CD4-positive, alpha-beta T cell treated with Interleukin-12 subunit alpha and Interleukin-12 subunit beta, for 1 hour (primary cell): Measurements from ENCODE around the gene ZCCHC3.

Source experiments
- DNase-seq: peaks from one replicate; pipeline ENCODE4 v3.0.0-alpha.2; 2020

The ZCCHC3 gene

GRCh38 chr20:284172-284571 lies 13.2 kb upstream of the ZCCHC3 start:
- no peak for DNase-seq

GRCh38 chr20:286508-286907 lies 10.9 kb upstream of the ZCCHC3 start:
- no peak for DNase-seq

DNA sequence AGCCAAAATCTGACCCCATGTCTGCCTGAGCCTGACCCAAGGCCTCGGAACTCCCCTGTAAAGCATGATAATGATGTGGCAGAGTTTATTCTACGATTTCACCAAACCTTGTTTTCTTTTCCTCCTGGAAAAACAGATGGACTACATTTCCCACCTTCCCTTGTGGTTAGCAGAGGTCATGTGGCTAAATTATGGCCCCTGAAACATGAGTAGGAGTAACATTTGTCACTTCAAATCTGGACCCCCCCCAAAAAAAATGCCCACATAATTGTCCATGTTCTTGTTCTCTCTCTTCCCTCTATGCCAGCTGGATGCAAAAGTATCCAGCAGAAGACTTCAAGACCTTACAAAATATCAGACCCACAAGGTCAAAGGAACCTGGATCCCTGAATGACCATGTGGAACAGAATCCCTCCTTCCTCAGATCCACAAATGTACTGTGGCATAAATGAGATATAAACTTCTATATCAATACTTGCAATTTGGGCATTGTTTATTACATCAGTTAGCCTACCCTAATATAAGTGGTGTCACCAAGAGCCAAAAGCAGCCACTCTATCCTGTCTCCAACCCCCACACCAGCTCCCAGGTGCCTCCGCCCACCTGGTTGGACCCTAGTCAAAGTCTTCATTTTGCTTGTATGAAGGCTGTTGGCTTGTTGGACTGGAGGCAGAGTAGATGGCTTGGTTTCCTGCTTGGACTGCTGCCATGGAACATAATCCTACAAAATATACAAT lies 8.2 kb upstream of the ZCCHC3 start:
- DNase-seq: no peak

GRCh38 chr20:289693-290083 lies 7.7 kb upstream of the ZCCHC3 start:
- DNase-seq: no peak

- peak; percentile 90 for DNase-seq
Measured at GRCh38 chr20:290084-290831, 7.1 kb upstream of the ZCCHC3 start, which contains the start of gene C20orf96. TSS of gene C20orf96 (minus strand) at chr20:290750. CDS start at chr20:290610, 140 bp downstream.

- DNase-seq: no peak
Measured at GRCh38 chr20:294602-295001, 2.8 kb upstream of the ZCCHC3 start.

- no peak for DNase-seq
Measured at GRCh38 chr20:295804-296203, 1.6 kb upstream of the ZCCHC3 start.

- peak; percentile 51 for DNase-seq
Measured at GRCh38 chr20:297925-298775, 780 bp downstream of the ZCCHC3 start.

GRCh38 chr20:298776-299391 lies 1.5 kb downstream of the ZCCHC3 start:
- DNase-seq: no peak

GRCh38 chr20:300345-300990 lies 3.1 kb downstream of the ZCCHC3 start:
- DNase-seq: no peak

- no peak for DNase-seq
Measured at GRCh38 chr20:301886-302848, 4.8 kb downstream of the ZCCHC3 start.

- no peak for DNase-seq
Measured at GRCh38 chr20:305745-306144, 8.4 kb downstream of the ZCCHC3 start.

DNA sequence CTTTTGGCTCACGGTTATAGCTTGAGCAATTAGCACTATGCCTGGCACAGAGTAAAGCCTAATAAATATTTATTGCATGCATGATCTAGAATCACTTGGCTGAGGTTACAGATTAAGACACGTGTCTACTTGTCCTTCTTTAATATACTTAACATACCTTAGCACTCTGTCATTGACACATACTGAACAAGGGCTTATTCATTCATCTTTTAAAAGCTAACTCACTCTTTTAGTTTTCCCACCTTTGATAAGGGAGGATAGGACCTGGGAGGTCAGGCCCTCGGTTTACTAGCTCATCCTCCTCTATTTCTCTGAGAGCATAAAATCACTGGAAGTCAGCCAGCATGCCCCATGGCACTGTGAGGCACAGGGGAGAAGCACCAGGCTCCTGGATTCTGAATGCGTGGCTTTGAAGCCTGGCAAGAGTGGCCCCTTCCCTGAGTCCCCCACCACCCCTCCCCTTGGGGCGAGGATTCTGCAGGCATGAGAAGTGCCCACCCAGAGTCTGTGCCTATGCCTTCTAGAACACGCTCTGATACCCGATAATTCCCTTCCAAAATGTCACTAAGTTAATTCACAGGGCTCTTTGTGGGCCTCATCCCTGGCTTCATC lies 11.2 kb downstream of the ZCCHC3 start:
- no peak for DNase-seq

DNA sequence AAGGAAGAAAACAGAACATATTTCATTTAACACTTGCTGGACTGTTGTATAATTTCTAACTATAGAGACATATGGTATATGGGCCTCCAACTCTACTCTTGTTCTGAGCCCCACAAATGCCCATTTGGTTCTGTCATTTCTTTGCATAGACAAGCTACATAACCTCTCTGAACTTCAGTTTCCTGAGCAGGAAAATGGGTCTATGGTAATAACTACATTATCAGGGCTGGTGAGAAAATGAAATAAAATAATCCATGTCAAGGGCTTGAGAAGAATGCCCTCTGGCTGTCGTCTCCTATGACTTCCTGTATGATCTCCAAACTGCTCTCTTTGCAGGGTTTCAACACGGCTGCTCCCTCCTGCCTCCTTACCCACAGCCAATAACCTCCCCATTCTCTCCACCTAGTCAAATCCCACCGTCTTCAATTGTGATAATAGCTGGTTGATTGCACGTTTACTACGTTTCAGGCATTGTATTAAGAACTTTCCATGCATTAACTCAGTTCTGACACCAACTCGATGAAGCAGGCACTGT lies 12.0 kb downstream of the ZCCHC3 start:
- DNase-seq: no peak

DNA sequence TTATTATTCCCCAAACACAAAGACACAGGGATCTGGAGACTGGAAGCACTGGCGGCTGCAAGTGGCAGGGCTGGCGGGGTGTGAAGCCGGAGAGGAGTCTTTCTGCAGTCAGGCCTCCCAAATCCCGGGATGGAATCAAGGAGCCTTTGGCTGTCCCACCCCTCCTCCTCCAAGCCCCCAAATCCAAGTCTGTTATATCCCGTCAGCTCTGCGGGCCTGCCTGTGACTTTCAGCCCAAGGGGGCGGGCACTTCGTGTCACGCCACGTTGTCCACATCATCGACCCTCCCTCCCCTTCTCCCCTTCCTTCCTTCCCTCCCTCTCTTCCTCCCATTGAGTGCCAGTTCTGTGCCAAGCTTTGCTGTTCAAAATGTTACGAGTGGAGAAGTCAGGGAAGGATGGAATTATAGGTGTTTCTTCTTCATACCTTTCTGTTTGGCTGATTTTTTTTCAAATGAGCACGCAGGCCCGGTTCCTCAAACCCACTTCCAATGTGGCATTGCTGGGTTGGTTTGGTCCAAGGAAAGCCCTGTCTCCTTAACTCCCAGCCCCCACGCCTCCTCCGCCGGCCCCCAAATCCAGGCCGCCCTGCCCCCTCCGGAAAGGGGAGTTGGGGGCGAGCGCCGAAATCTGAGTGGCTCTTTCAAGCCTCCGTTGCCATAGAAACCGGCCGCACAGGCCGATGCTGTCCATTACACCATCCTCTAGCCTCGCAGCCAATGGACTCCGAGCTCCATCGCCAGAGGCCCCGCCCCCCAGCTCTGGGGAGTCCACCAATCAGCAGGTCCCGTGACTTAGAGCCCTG lies 12.7 kb downstream of the ZCCHC3 start:
- peak; percentile 81 for DNase-seq

GRCh38 chr20:310645-311044 lies 13.3 kb downstream of the ZCCHC3 start:
- DNase-seq: no peak

GRCh38 chr20:311609-312008 lies 14.2 kb downstream of the ZCCHC3 start:
- no peak for DNase-seq

DNA sequence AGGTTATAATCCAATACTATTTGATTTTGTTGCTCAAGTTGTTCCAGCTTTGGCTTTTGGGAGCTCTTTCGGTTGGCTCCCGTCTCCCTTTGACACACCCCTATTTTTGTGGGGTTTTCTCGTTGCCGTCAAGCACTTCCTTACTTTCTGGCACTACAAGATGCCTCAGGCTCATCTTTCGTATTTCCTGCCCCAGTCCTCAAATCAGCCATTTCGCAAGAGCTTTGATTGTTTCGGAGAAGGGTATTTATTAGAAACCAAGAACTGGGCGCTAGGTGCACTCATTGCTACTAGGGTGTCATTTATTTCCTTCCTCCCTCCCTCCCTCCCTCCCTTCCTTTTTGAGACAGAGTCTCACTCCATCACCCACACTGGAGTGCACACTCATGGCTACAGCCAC lies 14.7 kb downstream of the ZCCHC3 start:
- no peak for DNase-seq

GRCh38 chr20:312866-313265 lies 15.5 kb downstream of the ZCCHC3 start:
- no peak for DNase-seq

GRCh38 chr20:313402-313801 lies 16.0 kb downstream of the ZCCHC3 start:
- DNase-seq: no peak
